ENCODE data around the gene DDX27. TPM values are rescaled to one million over a fixed set of nuclear protein-coding genes. Genes with fewer than 3 reads are reported as not detected.
A peak's percentile ranks its signal among the peaks of the same experiment; 100 is the strongest.

DDX27 gene
- total and polyA plus RNA-seq, 2 of the 13 experiments (the other 11 are each of a cell fraction or from before 2014, with no cell fraction given), result 42.6 to 72.8 TPM

DNA sequence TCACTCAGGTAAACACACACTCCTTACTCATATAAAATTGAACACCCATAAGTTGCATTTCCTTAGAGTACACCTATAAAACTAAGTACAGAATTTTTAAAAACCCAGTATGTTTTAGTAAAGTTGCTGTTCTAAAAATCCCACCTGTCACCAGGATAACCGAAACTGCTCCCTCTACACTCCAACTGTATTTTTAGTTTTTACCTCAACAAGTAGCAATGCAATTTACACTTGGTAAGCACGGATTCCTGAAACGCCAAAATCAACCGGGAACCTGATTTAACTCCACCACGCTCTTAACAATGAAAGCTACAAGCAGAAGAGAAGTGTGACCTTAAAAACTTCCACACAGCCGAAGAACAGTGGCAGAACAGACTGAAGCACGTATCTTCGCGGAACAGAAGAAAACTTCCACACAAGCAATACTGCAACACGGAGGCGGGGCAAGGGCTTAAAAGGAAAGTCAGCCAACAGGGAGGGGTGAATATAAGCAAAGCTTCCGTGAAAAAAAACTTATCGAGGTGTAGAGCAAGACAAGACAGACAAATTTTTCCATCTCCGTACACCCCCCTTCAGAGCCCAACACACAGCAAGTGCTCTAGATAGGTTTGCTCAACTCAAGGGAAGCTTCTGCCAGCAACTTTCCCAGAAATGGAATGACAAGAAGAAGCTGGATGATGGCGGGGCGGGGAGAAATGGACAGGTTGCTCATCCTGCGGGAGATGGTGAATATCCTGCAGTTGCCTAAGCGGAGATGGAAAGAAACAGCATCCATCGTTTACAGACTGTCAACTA is 32.5 kb upstream of the DDX27 start (continued):
- TF ChIP-seq ZNF788 (CRISPR knock-in tag; IDR thresholded peaks at IDR 0.05; ENCODE audit: borderline replicate concordance) (no peak), NFYC (CRISPR knock-in tag; IDR thresholded peaks at IDR 0.05) (no peak), MIXL1 (CRISPR knock-in tag; IDR thresholded peaks at IDR 0.05) (no peak), ZNF326 (CRISPR knock-in tag; IDR thresholded peaks at IDR 0.05; ENCODE audit: borderline replicate concordance) (no peak), RAD21 (CRISPR knock-in tag; IDR thresholded peaks at IDR 0.05) (no peak), IKZF1 (IDR thresholded peaks at IDR 0.05) (no peak), ZNF674 (CRISPR knock-in tag; IDR thresholded peaks at IDR 0.05; ENCODE audit: low read depth) (no peak), ZMYM4 (CRISPR knock-in tag; IDR thresholded peaks at IDR 0.05) (no peak), BORCS8-MEF2B (CRISPR knock-in tag; IDR thresholded peaks at IDR 0.05) (no peak), TSC22D2 (CRISPR knock-in tag; IDR thresholded peaks at IDR 0.05; ENCODE audit: borderline replicate concordance) (no peak), HNRNPK (IDR thresholded peaks at IDR 0.05; ENCODE audit: low read depth, low read length, poor library complexity, severe bottlenecking) (no peak), DR1 (CRISPR knock-in tag; IDR thresholded peaks at IDR 0.05) (no peak), ZNF7 (CRISPR knock-in tag; IDR thresholded peaks at IDR 0.05) (no peak), ZNF614 (CRISPR knock-in tag; IDR thresholded peaks at IDR 0.05; ENCODE audit: borderline replicate concordance) (0 out of 2 replicates have a peak, but pooled peaks have one; percentile 15), SMAD1 (CRISPR knock-in tag; IDR thresholded peaks at IDR 0.05; ENCODE audit: borderline replicate concordance, low read depth) (no peak; the same call in 1 of the 2 replicates), DNMT1 (CRISPR knock-in tag; IDR thresholded peaks at IDR 0.05) (no peak), ZNF232 (CRISPR knock-in tag; IDR thresholded peaks at IDR 0.05; ENCODE audit: borderline replicate concordance) (0 out of 2 replicates have a peak, but pooled peaks have one; percentile 0), MLLT10 (CRISPR knock-in tag; IDR thresholded peaks at IDR 0.05) (no peak), RFX1 (IDR thresholded peaks at IDR 0.05) (no peak), HES4 (CRISPR knock-in tag; IDR thresholded peaks at IDR 0.05; ENCODE audit: borderline replicate concordance) (no peak)
- TF ChIP-seq, protein P1, sequence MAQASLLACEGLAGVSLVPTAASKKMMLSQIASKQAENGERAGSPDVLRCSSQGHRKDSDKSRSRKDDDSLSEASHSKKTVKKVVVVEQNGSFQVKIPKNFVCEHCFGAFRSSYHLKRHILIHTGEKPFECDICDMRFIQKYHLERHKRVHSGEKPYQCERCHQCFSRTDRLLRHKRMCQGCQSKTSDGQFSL (CRISPR knock-in tag; IDR thresholded peaks at IDR 0.05), result no peak
- TF ChIP-seq, protein P2, sequence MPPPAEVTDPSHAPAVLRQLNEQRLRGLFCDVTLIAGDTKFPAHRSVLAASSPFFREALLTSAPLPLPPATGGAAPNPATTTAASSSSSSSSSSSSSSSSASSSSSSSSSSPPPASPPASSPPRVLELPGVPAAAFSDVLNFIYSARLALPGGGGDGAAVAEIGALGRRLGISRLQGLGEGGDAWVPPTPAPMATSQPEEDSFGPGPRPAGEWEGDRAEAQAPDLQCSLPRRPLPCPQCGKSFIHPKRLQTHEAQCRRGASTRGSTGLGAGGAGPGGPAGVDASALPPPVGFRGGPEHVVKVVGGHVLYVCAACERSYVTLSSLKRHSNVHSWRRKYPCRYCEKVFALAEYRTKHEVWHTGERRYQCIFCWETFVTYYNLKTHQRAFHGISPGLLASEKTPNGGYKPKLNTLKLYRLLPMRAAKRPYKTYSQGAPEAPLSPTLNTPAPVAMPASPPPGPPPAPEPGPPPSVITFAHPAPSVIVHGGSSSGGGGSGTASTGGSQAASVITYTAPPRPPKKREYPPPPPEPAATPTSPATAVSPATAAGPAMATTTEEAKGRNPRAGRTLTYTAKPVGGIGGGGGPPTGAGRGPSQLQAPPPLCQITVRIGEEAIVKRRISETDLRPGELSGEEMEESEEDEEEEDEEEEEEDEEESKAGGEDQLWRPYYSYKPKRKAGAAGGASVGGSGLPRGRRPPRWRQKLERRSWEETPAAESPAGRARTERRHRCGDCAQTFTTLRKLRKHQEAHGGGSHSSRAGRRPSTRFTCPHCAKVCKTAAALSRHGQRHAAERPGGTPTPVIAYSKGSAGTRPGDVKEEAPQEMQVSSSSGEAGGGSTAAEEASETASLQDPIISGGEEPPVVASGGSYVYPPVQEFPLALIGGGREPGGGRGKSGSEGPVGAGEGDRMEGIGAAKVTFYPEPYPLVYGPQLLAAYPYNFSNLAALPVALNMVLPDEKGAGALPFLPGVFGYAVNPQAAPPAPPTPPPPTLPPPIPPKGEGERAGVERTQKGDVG (CRISPR knock-in tag; IDR thresholded peaks at IDR 0.05; ENCODE audit: borderline replicate concordance), result no peak
- TF ChIP-seq, protein P3, sequence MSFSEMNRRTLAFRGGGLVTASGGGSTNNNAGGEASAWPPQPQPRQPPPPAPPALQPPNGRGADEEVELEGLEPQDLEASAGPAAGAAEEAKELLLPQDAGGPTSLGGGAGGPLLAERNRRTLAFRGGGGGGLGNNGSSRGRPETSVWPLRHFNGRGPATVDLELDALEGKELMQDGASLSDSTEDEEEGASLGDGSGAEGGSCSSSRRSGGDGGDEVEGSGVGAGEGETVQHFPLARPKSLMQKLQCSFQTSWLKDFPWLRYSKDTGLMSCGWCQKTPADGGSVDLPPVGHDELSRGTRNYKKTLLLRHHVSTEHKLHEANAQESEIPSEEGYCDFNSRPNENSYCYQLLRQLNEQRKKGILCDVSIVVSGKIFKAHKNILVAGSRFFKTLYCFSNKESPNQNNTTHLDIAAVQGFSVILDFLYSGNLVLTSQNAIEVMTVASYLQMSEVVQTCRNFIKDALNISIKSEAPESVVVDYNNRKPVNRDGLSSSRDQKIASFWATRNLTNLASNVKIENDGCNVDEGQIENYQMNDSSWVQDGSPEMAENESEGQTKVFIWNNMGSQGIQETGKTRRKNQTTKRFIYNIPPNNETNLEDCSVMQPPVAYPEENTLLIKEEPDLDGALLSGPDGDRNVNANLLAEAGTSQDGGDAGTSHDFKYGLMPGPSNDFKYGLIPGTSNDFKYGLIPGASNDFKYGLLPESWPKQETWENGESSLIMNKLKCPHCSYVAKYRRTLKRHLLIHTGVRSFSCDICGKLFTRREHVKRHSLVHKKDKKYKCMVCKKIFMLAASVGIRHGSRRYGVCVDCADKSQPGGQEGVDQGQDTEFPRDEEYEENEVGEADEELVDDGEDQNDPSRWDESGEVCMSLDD (CRISPR knock-in tag; IDR thresholded peaks at IDR 0.05; ENCODE audit: borderline replicate concordance), result no peak
